Ecto neural progenitor cell (in vitro differentiated cells): ENCODE measurements around the gene HBP1.
"Not testable (repeated sequence)": the region's sequence is repeated elsewhere in the genome, so short reads cannot be mapped to it uniquely, and the experiment has no call there.

Experiments
- DNase-seq: peaks from one replicate; pipeline ENCODE4 v3.0.0-alpha.2; 2018; ENCODE audit warnings: low spot score

The HBP1 gene

DNA sequence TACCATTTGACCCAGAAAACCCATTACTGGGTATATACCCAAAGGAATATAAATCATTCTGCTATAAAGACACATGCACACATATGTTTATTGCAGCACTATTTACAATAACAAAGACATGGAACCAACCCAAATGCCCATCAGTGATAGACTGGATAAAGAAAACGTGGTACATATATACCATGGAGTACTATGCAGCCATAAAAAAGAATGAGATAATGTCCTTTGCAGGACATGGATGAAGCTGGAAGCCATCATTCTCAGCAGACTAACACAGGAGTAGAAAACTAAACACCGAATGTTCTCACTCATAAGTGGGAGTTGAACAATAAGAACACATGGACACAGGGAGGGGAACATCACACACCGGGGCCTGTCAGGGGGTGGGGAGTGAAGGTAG lies 13.1 kb upstream of the HBP1 start:
- DNase-seq, result not testable (repeated sequence)

DNA sequence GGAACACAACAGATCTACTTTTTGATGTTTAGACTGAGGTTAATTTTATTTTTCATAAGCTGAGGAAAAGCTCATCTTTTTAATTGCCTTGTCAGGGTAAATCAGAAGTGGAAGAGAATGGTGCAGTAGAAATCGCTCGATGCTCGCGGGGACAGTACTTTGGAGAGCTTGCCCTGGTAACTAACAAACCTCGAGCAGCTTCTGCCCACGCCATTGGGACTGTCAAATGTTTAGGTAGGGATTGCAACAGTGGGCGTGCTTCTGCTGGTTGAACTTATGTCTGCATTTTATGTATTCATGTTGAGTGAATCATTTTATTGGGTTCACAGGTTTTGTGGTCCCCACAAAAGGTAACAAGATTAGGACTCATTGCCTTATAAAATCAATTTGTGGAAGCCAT lies 11.7 kb upstream of the HBP1 start:
- DNase-seq, result no peak

DNA sequence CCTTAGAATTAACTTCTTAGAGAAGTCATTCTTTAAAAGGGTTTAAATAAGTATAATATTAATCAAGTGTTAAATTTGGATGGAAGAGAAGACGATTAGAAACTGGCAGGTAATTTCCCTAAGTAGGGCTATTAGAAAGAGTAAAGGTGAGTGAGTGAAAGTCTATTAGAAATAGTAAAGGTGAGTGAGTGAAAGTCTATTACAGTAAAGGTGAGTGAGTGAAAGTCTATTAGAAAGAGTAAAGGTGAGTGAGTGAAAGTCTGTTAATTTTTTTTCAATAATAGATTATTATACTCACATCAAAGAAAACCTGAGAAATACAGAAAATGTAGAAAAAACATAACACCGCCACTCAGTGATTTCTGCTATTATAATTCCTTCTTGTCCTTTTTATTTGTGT lies 10.8 kb upstream of the HBP1 start:
- DNase-seq, result no peak

DNA sequence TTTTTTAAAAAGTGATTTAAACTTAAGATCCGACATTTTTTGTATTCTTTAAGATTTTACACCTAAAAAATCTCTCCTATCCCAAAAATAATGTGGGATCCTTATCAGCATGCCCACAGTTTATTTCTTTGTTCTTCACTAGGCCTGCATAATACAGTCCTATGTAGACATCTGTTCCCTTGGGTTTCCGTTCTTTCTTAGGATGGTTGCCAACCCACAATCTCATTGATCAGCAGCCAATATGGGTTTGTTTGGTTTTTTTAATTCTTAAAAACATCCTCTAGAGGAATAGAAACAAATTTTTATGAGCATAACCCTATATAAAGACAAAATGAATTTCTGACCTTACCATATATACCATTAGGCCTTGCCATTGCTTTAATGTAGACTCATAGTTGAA lies 8.4 kb upstream of the HBP1 start:
- no peak for DNase-seq

DNA sequence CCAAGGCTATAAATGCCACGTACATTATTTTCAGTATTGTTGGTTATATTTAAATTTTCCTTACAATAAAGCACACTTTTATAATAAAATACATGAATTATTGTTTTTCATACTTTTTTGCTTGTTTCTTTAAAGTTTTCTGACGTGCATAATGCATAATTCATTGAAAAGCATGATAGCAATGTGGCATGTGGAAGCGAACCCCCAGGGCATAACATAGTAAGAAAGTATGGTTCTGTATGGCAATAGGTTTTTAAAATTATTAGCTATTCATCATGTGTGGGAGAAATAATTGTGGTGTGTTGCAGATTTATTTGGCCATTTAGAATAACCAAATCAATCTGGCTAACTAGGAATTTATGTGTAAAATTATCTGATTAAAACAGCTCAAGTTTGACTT lies 7.4 kb upstream of the HBP1 start:
- no peak for DNase-seq

DNA sequence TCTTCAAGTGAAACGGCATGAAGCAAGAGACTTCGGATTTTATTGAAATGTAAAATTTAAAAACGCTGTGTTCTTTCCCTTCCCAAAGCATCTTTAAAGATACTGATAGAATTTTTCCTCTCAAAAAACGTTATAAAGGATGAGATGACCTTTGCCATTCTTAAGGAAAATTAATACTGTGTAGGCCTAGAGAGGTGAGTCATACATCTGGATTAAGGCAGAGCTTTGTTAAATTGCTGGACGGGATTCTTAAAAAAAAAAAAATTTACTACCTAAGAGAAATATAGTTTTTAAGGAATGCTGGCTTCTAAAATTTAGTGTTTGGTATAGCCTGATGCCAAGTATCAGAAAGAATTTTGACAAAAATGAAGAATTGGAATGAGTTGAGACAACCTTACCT lies 6.3 kb upstream of the HBP1 start:
- DNase-seq, result no peak

DNA sequence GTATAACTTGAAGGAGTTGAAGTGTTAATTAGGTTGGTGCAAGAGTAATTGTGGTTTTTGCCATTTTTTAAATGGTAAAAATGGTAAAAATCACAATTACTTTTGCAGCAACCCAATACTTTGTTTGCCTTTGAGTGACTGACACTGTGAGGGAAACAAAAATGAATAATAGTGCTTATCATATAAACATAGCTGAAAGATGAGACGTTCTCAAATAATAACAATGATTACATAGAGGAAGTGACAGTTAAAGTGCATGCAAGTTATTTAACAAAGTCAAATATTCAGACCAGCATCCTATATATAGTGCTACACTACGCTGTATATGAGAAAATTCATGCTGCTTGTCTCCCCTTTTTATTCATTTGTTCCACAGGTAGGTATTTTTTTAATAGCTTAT lies 4.7 kb upstream of the HBP1 start:
- no peak for DNase-seq

DNA sequence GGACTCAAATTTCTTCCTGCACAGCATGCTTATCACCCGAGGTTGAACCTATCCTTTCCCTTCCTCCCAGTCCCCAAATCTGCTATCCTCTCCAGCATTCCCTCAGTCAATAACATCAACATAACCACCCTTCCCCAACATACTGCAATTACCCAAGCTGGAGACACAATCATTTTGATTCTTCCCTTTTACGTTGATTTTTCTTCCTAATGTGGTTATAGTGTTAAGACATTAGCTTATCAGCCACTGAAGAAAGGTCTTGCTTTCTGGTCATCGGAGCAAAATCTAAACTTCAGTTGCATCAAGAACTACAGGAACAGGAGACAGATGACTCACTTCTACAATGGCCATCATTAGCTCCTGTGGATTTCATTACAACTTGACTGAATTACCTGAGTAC lies 3.5 kb upstream of the HBP1 start:
- DNase-seq, result no peak

DNA sequence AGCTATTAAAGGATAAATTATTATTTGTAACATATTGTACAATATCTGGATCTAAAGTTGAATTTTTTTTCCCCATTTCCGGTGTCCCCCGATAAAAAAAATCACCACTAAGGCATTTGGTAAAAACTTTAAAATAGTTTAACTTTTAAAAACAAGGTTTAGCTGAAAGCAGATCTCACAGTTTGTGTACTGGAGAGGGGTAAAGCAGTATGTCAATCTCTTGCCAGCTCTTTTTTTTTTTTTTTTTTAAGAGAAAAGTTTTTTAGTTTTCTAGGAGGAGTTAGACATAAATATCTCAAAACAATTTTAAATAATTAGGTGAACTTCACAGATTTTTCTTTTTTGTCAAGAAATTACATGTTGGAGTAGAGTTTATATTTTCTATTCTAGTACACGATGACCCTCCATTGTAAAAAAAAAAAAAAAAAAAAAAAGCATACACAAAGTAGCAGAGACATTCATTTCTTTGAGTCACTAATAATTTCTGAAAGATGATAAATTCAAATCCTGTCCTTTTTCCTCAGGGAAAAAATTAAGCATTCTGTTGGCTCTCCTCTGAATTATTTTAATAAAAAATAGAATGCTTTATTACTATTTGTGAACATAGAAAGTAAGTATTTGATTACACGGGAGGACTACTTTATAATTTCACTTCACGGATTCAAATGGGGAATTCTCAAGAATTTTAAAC lies 1.9 kb upstream of the HBP1 start:
- no peak for DNase-seq

DNA sequence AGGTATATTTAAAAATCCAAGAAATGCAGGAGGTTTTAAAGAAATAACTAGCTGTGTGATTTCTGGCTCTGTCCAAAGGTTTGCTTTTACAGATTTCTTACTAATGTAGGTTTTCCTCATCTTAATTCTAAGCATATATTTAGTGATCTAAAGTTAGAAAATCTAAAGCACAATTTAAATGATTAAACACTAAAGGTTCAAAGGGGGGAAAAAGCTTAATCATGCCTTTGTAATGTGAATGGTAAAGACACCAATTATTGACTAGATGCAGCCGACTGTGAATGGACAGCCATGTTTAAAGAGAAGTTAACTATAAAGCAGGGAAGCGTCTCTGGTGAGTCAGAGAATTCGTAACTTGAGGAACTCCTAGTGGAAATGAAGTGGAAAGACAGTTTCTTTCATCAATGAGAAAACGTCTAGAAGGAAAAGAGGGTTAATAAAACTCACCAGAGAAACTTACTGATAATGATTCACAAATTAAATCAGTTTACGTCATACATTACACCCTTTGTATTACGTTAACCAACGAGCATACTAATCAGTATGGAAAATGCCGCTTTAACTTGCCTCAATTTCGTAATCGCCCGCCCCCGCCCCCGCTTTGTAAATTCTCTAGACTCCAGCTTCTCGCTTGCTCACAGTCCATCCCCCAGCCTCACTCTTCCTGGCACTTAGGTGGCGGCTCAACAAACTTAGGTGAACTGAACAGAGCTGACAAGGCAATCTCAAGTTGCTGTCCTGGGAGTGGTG lies 1.1 kb upstream of the HBP1 start:
- DNase-seq, result no peak

DNA sequence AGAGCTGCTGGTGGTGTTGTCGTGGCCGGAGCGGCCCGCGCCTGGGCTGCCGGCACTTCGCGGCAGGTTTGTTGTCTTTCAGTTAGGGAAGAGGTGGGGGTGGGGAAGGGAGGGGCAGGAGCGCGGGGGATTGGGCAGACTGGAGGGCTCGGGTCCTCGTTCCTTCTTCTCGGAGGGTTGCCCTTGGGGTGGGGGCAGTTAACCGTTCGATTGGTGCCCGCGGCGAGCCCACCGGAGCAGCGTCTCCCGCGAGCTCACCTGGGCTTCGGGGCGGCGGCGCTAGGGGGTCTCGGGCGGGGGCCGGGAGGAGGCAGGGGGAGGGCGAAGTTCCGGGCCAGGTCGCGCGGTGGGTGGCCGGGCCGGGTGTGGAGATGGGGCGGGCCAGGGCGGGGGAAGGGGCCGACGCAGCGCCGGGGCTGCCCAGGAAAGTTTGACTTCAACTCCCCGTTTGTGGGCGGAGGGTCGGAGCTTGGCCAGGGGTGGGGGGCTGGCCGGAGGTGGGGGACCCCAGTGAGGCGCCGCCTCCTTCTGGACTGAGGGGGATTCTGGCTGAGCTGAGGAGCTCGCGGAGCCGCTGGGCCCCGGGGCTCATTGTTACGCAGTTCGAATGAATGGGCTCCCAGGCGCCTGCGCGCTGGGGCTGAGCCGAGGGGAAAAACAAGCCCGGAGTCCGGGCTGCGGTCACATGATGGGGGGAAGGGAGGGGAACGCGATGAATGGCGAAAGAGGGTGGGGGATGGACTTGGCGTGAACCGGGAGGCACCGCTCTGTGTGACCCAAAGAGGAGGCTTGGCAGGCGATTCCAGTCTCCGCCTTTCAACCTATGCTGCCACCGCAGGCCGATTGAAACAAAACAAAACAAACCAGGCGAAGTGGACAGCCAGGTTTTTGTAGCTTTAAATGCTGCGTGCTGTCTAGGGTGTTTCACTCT lies 582 bp downstream of the HBP1 start:
- peak; percentile 98 for DNase-seq

DNA sequence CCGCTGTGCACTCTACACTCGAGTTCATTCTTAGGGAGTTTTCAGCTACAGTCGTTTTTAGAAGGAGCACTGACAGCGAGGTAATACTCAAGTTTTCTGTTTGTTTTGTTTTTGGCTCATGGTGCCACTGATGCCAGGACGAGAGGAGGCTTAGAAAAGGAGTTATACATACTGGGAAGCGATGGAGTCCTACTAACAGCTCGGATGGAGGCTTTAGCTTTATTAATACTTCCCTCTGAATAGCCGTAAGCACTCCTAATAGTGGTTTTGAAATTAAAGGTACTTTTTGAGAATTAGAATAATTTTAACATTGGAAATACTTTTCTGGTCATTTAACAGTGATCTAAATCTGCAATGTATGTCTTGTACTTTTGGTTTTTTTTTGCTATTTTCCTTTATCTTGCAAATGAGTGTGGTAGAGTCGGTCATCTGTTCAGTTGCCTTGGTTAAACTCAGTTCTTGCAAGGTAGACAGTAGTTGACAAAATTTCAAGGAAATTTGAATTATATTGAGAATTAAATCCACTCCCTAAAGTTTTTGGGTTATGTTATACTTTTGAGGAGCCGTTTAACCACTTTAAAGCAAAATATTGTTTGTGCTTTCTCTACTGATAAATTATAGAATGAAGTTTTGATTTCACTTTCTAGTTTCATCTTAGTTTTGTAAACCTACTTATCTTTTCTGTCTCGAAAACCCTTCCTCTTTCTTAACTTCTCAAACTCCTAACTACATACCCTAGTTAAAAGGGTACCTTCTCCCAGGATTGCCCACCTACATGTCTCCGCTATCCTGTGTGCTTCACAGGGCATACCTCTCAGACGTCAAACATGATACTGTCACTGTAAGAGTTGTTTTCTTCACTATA lies 1.5 kb downstream of the HBP1 start:
- DNase-seq, result no peak

DNA sequence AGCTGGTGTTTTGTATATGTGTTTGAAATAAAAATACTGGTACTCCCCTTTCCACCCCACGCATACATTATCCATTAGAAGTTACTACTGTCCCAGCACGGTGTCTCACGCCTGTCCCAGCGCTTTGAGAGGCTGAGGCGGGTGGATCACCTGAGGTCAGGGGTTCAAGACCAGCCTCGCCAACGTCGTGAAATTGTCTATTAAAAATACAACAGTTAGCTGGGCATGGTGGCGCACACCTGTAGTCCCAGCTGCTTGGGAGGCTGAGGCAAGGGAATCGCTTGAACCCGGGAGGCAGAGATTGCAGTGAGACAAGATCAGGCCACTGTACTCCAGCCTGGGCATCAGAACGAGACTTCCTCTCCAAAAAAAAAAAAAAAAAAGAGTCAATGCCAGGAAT lies 2.7 kb downstream of the HBP1 start:
- no peak for DNase-seq

DNA sequence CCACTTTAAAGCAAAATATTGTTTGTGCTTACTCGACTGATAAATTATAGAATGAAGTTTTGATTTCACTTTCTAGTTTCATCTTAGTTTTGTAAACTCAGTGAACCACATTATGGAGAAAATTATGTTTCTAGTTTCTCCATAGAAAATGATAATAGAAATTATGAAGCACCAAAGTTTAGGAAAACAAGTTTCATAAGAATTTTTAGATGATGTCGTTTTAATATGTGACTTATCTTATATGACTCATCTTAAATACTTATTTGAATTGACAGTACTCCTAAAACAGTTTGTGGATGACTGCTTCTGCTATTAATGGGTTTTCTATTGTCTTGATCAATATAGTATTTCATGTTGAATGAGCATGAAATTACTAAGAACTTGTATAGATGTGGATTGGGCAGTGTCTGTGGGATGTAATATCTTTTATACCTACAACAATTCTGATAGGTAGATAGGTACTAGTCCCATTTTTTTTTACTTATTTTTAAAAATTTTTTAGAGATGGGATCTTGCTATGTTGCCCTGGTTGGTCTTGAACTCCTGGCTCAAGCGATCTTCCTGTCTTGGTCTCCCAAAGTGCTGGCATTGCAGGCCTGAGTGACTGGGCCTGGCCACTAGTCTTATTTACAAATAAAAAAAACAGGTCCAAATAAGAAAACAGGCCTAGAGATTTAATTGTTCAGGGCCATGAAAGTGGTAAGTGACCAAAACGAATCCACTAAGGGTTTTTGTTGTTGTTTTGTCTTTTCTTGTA lies 3.7 kb downstream of the HBP1 start:
- no peak for DNase-seq

DNA sequence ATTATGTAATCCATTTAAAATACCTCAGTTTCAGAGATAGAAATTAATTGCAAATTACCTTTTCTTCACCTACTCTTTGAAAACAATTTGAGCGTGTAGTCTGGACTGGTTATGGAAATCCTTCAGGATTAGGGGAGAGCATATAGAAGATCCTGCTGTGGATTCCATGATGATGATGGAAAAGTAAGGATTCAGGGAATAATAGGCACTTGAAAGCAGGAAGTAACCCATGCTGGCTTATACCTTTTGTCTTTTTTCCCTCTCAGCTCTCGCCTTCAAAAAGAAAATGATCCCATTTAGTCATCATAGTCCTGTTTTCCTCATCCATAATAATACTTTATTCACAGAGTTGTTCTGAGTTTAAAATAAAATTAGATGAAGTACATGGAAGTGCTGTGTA lies 4.4 kb downstream of the HBP1 start:
- no peak for DNase-seq

DNA sequence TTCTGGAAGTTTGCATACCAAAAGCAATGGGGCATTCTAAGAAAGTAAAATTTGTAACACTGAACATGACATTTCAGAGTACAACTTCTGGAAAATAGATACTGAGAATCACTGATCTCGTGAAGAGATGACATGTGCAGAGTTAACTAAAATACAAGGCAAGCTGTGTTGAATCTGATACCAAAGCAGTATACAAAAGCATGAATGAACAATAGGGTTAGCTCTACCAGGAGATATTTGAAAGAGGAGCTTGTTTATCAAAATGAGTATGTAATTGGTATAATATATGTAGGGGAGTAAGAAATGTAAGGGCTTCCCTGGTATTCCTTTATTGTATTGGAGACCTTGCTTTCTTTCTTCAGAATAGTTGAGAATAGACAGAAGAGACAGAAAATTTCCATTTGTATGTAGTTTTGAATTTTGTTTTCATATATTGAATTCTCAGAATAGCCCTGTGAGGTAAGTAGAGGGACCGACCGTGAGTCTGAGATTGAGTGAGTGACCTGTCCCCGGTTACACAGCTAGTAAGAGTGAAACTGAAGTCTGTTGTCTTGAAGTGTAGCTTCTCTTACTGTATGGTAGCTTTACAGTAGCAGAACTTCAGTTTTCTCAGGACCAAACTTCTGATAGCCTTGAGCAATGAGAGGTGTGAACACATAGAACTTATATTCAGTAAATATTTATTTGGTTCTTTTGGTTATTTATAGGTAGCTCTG lies 5.0 kb downstream of the HBP1 start:
- no peak for DNase-seq

DNA sequence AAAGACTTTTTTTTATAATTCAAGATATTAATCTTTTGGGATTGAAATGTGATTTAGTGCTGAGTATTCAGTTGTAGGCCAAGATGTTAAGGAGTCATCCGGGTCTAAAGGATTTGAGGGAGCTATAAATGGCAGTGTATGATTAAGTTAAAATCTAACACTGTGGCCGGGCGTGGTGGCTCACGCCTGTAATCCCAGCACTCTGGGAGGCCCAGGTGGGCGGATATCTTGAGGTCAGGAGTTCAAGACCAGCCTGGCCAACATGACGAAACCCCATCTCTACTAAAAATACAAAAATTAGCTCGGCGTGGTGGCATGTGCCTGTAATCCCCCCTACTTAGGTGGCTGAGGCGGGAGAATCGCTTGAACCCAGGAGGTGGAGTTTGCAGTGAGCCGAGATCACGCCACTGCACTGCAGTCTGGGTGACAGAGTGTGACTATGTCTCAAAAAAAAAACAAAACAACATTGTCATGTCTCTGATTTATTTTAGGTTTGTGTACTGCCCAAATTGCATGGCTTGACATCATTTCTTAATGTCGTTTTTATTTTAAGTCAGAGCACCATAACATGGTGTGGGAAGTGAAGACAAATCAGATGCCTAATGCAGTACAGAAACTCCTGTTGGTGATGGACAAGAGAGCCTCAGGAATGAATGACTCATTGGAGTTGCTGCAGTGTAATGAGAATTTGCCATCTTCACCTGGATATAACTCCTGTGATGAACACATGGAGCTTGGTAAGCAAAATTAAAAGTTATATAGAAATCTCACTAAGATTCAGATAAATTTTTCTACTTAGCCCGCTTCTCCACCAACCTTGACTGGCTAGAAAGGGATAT lies 10.7 kb downstream of the HBP1 start:
- no peak for DNase-seq

DNA sequence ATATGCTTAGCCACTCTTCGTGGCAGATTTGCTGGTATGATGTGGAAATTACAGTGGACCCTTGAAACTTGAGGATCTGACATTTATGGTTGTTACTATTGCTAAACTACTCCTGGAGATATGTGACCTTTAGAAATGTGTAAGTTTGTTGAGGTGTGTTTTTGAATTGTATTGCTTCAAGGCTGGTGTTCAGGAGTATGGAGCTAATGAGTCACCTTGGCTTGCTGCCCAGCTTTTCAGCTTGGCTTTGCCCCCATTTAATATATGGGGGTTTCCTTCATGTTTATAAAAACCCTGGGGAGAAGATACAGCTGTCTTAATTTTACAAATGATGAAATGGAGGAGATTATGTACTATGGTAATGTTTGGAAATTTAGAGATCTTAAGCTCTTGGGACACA lies 11.6 kb downstream of the HBP1 start:
- DNase-seq, result no peak

DNA sequence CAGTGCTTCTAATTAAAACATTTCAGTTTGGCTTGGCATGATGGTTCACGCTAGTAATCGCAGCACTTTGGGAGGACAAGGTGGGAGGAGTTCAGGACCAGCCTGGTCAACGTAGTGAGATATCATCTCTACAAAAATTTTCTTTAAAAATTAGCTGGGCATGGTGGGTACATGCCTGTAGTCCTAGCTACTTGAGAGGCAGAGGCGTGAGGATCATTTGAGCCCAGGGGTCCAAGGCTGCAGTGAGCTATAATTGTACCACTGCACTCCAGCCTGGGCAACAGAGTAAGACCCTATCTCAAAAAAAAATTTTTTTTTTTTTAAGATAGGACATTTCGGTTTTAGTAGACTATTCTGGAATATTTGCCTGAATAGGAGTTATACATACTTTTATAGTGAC lies 12.4 kb downstream of the HBP1 start:
- DNase-seq, result no peak

DNA sequence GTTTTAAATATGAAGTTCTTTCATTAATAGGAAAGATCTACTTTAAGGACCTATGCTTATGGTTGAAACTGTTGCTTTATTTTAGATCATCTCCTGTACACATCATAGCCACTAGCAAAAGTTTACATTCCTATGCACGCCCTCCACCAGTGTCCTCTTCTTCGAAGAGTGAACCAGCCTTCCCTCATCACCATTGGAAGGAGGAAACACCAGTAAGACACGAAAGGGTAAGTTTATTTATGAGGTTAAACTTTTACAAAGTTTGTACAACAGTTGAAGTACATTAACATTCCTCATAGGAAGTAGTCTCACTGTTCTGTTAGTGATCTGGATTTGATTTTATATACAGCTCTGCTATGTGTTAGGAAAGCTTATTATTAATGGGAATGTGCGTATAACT lies 16.9 kb downstream of the HBP1 start:
- DNase-seq, result no peak
